Activated CD4-positive, alpha-beta T cell treated with anti-CD3 and anti-CD28 coated beads, Interleukin-2, amount 50 U/mL, for 16 hours (primary cell): ENCODE data around the gene DNAAF1.
"Not testable (repeated sequence)": the region's sequence is repeated elsewhere in the genome, so short reads cannot be mapped to it uniquely, and the experiment has no call there.

Source experiments
- DNase-seq: peaks from one replicate; pipeline ENCODE4 v3.0.0-alpha.2; 2020

DNAAF1 gene

GRCh38 chr16:84212631-84213030, 67.5 kb downstream of the DNAAF1 start:
- no peak for DNase-seq

- DNase-seq: no peak
Observed at GRCh38 chr16:84214451-84215066, 69.5 kb downstream of the DNAAF1 start.

DNA sequence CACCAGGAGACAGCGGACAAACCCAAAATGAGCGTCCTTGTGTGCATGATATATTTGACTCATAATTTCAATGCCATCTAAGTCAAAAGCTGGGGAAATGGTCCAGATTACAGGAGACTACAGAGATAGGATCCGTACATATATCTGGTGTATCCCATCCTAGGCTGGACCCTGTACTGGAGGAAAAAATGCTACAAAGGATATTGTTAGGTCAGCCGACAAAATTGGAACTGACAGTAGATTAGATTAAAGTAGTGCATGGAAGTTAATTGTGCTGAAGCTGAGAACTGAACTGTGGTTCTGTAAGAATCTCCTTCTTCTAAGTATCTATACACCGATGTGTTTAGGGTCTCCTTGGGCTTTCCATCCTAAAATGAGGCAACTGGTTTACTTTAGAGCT, 70.4 kb downstream of the DNAAF1 start:
- no peak for DNase-seq

DNA sequence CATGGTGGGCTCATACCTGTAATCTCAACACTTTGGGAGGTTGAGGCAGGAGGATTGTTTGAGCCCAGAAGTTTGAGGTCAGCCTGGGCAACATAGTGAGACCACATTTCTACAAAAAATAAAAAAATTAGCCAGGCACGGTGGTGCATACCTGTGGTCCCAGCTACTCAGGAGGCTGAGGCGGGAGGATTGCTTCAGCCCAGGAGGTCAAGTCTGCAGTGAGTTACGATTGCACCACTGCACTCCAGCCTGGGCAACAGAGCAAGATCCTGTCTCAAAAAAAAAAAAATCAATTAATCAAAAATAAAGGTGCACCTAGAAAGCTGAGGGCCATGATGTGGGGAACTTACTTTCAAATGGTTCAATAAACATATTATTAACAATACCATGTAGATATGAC, 71.0 kb downstream of the DNAAF1 start:
- DNase-seq: not testable (repeated sequence)

DNA sequence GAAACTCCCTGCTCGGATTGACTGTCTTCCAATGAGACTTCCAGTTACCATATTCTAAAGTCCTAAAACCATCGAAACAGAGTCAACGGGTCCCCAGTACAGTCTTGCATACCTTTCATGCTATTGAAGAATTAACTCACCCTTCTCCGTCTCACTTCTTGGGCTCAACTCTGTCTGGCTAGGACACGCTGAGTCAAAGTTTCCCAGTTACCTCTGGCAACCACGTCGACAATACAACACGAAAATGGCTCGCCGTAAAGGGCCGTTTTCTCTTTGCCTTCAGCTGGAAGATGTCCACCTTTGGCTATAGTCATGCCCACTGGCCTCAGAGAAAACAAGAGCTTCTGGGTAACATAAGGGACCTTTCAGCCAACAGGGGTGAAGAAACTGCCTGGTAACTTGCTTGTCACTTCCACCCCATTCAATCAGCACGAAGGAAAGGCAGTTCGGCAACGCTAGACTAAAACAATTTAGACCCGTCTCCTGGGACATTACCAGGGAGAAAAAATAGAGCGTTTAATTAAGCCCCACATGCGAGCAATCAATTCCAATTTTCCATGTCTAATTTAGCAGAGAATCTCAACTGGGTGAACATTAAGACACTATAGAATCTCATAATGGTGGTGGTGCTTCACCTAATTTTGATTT, 73.2 kb downstream of the DNAAF1 start:
- no peak for DNase-seq

DNA sequence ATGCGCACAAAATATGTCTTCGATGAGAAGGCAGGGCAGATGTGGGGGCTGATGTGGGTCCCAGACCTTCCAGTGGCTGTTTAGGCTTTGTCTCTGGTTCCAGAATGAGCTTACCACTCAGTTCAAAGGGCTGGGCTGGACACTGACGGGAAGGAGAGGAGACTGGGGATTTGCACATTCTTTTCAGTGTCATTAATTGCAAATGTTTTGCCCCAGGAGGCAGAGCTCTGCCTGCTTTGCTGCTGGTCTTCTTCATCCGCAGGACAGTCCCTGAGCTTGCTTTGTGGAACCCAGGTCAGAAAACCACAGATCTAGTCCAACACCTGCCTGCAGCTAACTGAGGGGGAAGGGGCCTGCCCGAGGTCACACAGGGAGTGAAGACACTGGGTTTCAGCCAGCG, 73.8 kb downstream of the DNAAF1 start:
- no peak for DNase-seq

DNA sequence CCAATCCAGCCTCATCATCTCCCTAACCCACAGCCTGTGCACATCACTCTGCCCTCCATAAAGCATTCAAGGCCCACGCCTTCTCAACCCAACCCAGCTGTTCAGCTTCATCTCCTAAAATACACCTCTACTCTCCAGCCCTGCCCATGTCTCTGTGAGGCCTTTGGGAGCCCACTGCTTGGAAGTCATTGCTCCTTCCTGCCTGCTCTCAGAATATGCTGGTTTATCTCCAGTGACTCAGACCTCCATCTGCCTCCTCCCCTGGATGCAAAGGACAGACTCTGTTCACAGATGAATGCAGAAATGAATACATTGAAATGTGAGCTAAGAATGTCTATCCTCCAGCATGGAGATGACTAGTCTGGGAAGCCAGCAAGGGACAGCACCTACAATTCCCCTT, 75.7 kb downstream of the DNAAF1 start:
- DNase-seq: no peak

DNA sequence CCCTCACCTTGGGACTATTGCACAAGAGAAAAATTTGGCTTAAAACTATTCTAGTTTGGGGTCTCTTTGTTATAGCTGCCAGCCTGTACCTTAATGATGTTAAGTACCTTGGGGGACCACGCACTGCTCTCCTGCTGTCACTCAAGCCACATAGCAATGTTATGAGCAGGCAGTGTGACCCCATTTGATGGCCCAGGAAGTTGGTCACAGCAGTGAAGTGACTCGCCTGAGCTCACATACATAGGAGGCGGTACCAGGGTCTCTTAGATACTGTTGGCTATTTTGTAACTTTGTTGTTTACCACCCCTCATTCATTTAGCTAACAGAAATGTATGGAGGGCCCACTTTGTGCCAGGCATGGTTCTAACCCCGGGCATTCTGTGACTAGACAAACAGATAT, 78.3 kb downstream of the DNAAF1 start:
- DNase-seq: no peak

- DNase-seq: no peak
Observed at GRCh38 chr16:84224554-84224953, 79.4 kb downstream of the DNAAF1 start.

DNA sequence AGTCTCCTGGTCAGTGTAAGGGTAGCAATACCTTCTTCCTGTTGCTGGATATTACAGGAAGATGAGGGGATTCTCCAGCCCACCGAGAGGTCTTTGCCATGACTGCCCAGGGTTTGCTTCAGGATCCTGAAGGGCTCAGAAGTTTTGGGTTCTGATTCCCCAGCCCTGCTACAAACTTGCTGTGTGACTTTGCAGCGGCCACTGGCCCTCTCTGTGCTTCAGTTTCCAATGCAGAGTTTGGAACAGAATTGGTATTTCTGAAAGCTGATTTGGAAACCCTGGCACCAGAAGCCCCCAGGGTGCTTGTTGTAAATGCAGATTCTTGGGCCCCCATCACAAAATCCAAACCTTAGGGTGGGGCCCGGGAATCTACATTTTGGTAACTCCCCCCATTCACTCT, 80.0 kb downstream of the DNAAF1 start:
- no peak for DNase-seq

GRCh38 chr16:84225571-84225970, 80.5 kb downstream of the DNAAF1 start:
- no peak for DNase-seq

GRCh38 chr16:84226026-84226425, 80.9 kb downstream of the DNAAF1 start:
- no peak for DNase-seq
